ENCODE data around the gene FEM1C.

Gene FEM1C, protein sequence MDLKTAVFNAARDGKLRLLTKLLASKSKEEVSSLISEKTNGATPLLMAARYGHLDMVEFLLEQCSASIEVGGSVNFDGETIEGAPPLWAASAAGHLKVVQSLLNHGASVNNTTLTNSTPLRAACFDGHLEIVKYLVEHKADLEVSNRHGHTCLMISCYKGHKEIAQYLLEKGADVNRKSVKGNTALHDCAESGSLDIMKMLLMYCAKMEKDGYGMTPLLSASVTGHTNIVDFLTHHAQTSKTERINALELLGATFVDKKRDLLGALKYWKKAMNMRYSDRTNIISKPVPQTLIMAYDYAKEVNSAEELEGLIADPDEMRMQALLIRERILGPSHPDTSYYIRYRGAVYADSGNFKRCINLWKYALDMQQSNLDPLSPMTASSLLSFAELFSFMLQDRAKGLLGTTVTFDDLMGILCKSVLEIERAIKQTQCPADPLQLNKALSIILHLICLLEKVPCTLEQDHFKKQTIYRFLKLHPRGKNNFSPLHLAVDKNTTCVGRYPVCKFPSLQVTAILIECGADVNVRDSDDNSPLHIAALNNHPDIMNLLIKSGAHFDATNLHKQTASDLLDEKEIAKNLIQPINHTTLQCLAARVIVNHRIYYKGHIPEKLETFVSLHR

DNA sequence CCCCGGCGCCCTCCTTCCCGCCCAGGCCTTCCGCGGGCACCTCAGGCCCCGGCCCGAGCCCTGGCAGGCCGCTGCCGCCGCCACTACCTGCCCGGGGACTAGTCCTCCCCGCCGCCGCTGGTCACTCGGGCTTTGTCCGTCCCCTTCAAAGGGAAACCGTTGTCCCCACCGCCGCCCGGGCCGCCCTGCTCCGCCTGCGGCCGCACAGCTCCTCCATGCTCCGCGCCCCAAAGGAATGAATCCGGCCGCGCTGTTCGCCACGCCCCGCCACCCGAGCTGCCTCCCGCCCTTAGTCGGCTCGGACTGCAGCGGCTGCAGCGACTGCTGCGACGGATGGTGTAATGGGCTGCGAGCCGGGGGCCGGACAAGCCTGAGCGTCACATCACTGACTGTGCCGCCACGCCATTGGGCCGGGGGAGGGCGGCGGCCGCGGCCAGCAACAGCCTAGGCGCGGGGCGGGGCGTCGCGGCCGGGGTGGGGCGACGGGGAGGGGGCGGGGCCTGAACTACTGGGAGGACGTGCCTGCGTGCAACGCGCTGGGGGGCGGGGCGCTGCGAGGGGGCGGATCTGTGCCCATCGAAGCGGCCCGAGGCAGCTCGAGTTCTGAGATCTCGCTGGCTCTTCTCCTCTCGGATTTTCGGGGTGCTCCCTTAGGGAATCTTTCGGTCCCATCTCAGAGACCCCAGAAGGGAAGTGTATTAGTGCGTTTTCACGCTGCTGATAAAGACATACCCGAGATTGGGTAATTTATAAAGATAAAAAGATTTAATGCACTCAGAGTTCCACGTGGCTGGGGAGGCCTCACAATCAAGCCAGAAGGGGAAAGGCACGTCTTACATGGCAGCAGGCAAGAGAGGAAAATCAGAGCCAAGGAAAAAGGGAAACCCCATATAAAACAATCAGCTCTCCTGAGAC, at the start of gene FEM1C:
Gene FEM1C (minus strand): TSS at position 340 of the 915 bp plus-strand sequence. CDS start 1,282 bp downstream, outside the sequence.
- TF ChIP-seq ISL1 (CRISPR knock-in tag; IDR thresholded peaks at IDR 0.05): no peak
- TF ChIP-seq ESRRG (CRISPR knock-in tag; IDR thresholded peaks at IDR 0.05): peak; percentile 29; the same call in 1 of the 2 replicates
- peak; percentile 97 for ATAC-seq

DNA sequence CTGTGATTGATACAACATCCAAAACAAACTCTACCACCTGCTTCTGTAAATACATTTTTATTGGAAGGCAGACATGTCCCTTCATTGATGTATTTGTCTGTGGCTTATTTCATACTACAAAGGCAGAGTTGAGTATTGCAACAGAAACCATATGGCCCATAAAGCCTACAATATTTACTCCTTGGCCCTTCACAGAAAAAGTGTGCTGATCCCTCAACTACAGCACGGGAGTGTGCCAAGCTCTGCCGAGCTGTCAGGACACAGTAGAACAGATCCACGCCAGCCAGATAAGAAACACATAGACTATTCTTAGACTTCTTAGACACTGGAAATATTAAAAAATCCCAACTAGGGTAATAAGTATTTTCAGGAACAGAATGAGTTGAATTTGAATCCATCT, 44.5 kb upstream of the FEM1C start:
- no peak for ATAC-seq
- TF ChIP-seq SNAI2 (CRISPR knock-in tag; IDR thresholded peaks at IDR 0.05) (no peak), TSHZ2 (CRISPR knock-in tag; IDR thresholded peaks at IDR 0.05) (no peak), ZFP30 (CRISPR knock-in tag; IDR thresholded peaks at IDR 0.05) (no peak), PPARA (CRISPR knock-in tag; IDR thresholded peaks at IDR 0.05; ENCODE audit: borderline replicate concordance) (no peak), TCF4 (CRISPR knock-in tag; IDR thresholded peaks at IDR 0.05; ENCODE audit: borderline replicate concordance) (no peak)

DNA sequence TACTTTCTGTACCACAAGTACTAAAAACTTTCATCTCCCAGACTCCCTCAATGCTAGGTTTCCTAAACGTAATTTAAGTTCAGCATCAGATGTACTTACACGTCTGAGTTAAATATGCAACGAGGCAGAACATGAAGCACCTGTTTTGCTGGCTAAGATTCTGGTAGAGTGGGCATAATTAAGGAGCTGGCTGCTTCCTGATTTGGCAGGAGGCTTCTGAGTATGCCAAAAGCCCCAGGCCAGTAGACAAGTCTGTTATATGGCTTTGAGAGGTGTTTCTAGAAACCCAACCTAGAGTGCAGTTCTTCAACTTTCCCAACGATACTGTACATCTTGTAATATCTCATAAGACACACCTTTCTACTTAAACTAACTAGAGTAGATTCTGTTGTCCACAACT, 44.1 kb upstream of the FEM1C start:
- no peak for TF ChIP-seq POU6F1 (CRISPR knock-in tag; IDR thresholded peaks at IDR 0.05; ENCODE audit: borderline replicate concordance, low read depth)
- TF ChIP-seq GLIS3 (CRISPR knock-in tag; IDR thresholded peaks at IDR 0.05): no peak
- TF ChIP-seq ISL1 (CRISPR knock-in tag; IDR thresholded peaks at IDR 0.05): no peak
- no peak for TF ChIP-seq ZFP3 (CRISPR knock-in tag; IDR thresholded peaks at IDR 0.05)
- TF ChIP-seq CREB5 (CRISPR knock-in tag; IDR thresholded peaks at IDR 0.05; ENCODE audit: low read depth): no peak
- TF ChIP-seq PPARA (CRISPR knock-in tag; IDR thresholded peaks at IDR 0.05; ENCODE audit: borderline replicate concordance): no peak
- TF ChIP-seq ZNF565 (CRISPR knock-in tag; conservative IDR thresholded peaks at IDR 0.05; ENCODE audit: low read depth): no peak
- TF ChIP-seq CSDC2 (CRISPR knock-in tag; IDR thresholded peaks at IDR 0.05): no peak
- no peak for TF ChIP-seq ZFP30 (CRISPR knock-in tag; IDR thresholded peaks at IDR 0.05)
- no peak for TF ChIP-seq BACH2 (CRISPR knock-in tag; IDR thresholded peaks at IDR 0.05; ENCODE audit: borderline replicate concordance)
- TF ChIP-seq SNAI2 (CRISPR knock-in tag; IDR thresholded peaks at IDR 0.05): no peak
- TF ChIP-seq ESRRG (CRISPR knock-in tag; IDR thresholded peaks at IDR 0.05): no peak
- no peak for TF ChIP-seq ZC3H10 (CRISPR knock-in tag; IDR thresholded peaks at IDR 0.05)
- no peak for TF ChIP-seq ZNF70 (CRISPR knock-in tag; IDR thresholded peaks at IDR 0.05)
- TF ChIP-seq, protein P1, sequence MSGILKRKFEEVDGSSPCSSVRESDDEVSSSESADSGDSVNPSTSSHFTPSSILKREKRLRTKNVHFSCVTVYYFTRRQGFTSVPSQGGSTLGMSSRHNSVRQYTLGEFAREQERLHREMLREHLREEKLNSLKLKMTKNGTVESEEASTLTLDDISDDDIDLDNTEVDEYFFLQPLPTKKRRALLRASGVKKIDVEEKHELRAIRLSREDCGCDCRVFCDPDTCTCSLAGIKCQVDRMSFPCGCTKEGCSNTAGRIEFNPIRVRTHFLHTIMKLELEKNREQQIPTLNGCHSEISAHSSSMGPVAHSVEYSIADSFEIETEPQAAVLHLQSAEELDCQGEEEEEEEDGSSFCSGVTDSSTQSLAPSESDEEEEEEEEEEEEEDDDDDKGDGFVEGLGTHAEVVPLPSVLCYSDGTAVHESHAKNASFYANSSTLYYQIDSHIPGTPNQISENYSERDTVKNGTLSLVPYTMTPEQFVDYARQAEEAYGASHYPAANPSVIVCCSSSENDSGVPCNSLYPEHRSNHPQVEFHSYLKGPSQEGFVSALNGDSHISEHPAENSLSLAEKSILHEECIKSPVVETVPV (CRISPR knock-in tag; IDR thresholded peaks at IDR 0.05): no peak
- no peak for ATAC-seq
